ENCODE data around the gene CTIF. TPM values are rescaled to one million over a fixed set of nuclear protein-coding genes. Genes with fewer than 3 reads are reported as not detected.

Gene CTIF
- total RNA-seq, 1 donor, result 86.4 TPM

GRCh38 chr18:48675912-48676311, 137.1 kb downstream of the CTIF start:
- DNase-seq (ENCODE audit: low read depth), result no peak
- H3K4me3 ChIP-seq (ENCODE audit: low read depth, low read length), result no peak overlapping the region
- TF ChIP-seq, protein P1, sequence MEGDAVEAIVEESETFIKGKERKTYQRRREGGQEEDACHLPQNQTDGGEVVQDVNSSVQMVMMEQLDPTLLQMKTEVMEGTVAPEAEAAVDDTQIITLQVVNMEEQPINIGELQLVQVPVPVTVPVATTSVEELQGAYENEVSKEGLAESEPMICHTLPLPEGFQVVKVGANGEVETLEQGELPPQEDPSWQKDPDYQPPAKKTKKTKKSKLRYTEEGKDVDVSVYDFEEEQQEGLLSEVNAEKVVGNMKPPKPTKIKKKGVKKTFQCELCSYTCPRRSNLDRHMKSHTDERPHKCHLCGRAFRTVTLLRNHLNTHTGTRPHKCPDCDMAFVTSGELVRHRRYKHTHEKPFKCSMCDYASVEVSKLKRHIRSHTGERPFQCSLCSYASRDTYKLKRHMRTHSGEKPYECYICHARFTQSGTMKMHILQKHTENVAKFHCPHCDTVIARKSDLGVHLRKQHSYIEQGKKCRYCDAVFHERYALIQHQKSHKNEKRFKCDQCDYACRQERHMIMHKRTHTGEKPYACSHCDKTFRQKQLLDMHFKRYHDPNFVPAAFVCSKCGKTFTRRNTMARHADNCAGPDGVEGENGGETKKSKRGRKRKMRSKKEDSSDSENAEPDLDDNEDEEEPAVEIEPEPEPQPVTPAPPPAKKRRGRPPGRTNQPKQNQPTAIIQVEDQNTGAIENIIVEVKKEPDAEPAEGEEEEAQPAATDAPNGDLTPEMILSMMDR (IDR thresholded peaks at IDR 0.05; ENCODE audit: insufficient read depth, low read depth, low read length), result no peak

DNA sequence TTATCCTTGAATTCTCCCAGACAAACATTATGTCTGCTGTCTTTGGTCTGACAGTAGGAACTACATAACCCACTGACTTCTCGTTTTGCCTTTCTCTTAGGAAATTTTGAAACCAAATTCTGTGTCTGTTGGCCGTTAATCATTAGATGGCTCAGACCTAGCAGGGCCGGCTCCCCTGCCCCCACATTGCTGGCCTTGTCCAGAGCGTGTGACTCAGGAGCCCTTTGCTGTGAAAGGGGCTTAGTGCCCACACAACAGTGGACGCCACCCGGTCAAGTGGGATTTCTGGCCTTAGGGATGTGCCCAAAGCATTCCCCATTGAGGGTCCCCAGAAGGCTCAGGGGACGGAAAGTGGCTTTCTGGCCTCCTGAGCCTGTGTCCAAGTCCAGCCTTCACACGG, 137.5 kb downstream of the CTIF start:
- TF ChIP-seq, protein P1 (IDR thresholded peaks at IDR 0.05; ENCODE audit: insufficient read depth, low read depth, low read length), result no peak
- no peak overlapping the region for H3K4me3 ChIP-seq (ENCODE audit: low read depth, low read length)
- DNase-seq (ENCODE audit: low read depth), result no peak

- TF ChIP-seq, protein P1 (IDR thresholded peaks at IDR 0.05; ENCODE audit: insufficient read depth, low read depth, low read length), result peak; percentile 80
- no peak overlapping the region for H3K4me3 ChIP-seq (ENCODE audit: low read depth, low read length)
Observed at GRCh38 chr18:48676756-48677368, 138.0 kb downstream of the CTIF start.

GRCh38 chr18:48678237-48679115, 139.6 kb downstream of the CTIF start:
- TF ChIP-seq, protein P1 (IDR thresholded peaks at IDR 0.05; ENCODE audit: insufficient read depth, low read depth, low read length), result no peak
- no peak for DNase-seq (ENCODE audit: low read depth)

More at GRCh38 chr18:48676756-48677368, 138.0 kb downstream of the CTIF start:
- DNase-seq (ENCODE audit: low read depth), result peak; percentile 59

GRCh38 chr18:48679236-48679635, 140.4 kb downstream of the CTIF start:
- no peak for DNase-seq (ENCODE audit: low read depth)
- TF ChIP-seq, protein P1 (IDR thresholded peaks at IDR 0.05; ENCODE audit: insufficient read depth, low read depth, low read length), result no peak

More at GRCh38 chr18:48678237-48679115, 139.6 kb downstream of the CTIF start:
- H3K4me3 ChIP-seq (ENCODE audit: low read depth, low read length), result no peak overlapping the region

GRCh38 chr18:48680339-48681250, 141.8 kb downstream of the CTIF start:
- H3K4me3 ChIP-seq (ENCODE audit: low read depth, low read length), result no peak overlapping the region
- no peak for DNase-seq (ENCODE audit: low read depth)
- TF ChIP-seq, protein P1 (IDR thresholded peaks at IDR 0.05; ENCODE audit: insufficient read depth, low read depth, low read length), result no peak

More at GRCh38 chr18:48679236-48679635, 140.4 kb downstream of the CTIF start:
- no peak overlapping the region for H3K4me3 ChIP-seq (ENCODE audit: low read depth, low read length)

Measured in fibroblast of villous mesenchyme (primary cell).